Inferior parietal cortex (tissue), 1 donor: ENCODE results near the gene XRCC5.
"Not testable (repeated sequence)": the region's sequence is repeated elsewhere in the genome, so short reads cannot be mapped to it uniquely, and the experiment has no call there.

Experiments used
- DNase-seq: peaks from one replicate; pipeline ENCODE4 v3.0.0-alpha.2; 2016; ENCODE audit errors: extremely low spot score

XRCC5 gene

DNA sequence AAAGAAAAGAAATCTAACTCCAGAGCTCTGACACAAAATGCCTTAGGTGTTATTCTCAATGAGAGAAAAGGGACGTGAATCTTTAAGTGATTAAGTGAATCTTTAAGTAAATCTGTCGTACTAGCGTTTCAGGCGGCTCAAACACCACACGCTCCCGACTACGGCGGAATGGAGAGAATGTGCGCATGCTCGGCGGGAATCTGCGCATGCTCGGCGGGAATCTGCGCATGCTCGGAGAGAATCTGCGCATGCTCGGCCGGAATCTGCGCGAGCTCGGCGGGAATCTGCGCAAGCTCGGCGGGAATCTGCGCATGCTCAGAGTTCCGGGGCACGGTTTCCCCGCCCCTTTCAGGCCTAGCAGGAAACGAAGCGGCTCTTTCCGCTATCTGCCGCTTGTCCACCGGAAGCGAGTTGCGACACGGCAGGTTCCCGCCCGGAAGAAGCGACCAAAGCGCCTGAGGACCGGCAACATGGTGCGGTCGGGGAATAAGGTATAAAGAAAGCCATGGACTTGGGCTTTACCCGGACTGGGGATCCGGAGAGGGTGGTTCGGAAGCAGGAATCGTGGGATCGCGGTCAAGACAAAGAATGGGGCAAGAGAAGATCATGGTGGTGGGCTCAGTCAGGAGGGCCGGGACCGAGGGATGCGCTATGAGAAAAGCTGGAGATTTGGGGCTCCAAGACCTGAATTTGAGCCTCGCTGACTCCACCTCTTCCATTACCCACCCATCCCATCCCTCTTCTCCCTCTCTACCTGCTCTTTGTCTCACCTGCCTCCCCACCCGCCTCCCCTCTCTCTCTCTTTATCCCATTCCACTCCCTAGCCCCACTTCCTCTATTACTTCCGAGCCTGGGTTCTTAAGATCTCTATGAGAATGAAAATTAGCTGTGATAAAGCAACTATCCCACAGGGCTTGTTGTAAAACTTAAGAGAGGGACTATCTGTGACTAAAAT is at the start of gene XRCC5:
Gene XRCC5 (plus strand): TSS at position 382 of the 955 bp plus-strand sequence. CDS start 89 bp downstream, at position 471.
- peak; percentile 95 for DNase-seq

GRCh38 chr2:216064014-216064630 is 45.0 kb upstream of the XRCC5 start:
- DNase-seq: no peak

DNA sequence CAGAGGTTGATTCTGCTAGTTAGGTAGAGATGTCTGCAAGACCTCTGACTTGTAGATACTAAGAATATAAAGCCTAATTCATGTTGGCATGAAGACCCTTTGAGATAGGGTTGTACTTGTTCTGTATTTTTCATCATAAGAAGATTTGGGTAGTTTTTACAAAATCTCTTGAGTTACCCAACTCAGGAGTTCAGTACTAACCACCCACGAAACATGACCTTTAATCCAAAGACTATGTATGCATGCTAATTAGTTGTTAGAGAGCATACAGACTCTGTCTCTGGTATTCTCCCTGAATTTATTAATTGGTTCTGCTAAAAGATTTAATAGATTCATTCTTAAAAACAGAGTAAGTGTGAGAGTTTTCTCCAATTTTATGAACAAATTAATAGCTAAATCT is 44.5 kb upstream of the XRCC5 start:
- no peak for DNase-seq

DNA sequence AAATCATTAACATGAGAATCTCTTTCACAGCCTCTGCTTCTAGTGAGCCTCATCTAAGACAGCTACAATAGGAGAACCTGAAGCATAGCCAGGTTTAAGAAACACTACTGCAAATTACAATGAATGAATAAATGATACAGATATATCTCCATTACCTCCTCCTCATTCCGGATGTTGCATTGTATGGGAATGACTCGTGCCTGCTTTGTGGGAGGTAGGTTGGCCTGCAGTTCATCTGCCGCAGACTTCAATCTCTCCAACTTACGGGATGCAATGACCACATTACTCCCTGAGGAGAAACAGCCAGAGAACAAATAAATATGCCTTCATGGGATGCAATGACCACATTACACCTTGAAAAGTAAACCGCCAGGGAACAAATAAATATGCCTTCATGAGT is 42.9 kb upstream of the XRCC5 start:
- no peak for DNase-seq

- no peak for DNase-seq
Measured at GRCh38 chr2:216069028-216069427, 40.1 kb upstream of the XRCC5 start.

- no peak for DNase-seq
Measured at GRCh38 chr2:216070195-216070594, 39.0 kb upstream of the XRCC5 start.

GRCh38 chr2:216071111-216071851 is 37.9 kb upstream of the XRCC5 start:
- no peak for DNase-seq

- no peak for DNase-seq
Measured at GRCh38 chr2:216072473-216072872, 36.7 kb upstream of the XRCC5 start.

DNA sequence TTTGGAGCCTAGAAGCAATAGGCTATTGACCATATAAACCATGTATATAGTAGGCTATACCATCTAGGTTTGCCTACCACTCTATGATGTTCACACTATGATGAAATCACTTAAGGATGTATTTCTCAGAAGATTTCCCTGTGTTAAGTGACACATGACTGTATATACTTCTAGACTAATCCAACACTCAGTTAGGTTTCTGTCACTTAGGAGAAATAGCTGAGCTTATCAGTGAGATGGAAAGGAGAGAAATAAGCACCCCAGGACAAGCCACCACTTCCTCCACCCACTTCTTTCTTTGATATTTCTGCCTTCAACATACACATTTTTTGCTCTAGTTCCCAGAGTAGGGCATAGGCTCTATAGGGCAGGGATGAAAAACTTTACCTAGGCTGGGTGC is 35.4 kb upstream of the XRCC5 start:
- DNase-seq: no peak

DNA sequence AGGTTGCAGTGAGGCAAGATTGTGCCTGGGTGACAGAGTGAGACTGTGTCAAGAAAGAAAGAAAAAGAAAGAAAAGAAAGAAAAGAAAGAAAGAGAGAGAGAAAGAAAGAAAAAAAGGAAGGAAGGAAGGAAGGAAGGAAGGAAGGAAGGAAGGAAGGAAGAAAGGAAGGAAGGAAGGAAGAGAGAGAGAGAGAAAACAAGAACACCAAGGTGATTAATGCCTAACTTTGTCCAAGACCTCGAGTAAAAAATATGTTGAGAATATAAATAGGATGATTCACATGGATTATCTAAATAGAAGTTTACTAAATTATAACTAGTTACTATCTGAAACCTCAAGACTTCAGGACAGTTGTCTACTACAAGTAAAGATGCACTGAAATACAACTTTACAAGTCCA is 34.8 kb upstream of the XRCC5 start:
- DNase-seq: no peak

- DNase-seq: no peak
Measured at GRCh38 chr2:216074794-216075193, 34.4 kb upstream of the XRCC5 start.

DNA sequence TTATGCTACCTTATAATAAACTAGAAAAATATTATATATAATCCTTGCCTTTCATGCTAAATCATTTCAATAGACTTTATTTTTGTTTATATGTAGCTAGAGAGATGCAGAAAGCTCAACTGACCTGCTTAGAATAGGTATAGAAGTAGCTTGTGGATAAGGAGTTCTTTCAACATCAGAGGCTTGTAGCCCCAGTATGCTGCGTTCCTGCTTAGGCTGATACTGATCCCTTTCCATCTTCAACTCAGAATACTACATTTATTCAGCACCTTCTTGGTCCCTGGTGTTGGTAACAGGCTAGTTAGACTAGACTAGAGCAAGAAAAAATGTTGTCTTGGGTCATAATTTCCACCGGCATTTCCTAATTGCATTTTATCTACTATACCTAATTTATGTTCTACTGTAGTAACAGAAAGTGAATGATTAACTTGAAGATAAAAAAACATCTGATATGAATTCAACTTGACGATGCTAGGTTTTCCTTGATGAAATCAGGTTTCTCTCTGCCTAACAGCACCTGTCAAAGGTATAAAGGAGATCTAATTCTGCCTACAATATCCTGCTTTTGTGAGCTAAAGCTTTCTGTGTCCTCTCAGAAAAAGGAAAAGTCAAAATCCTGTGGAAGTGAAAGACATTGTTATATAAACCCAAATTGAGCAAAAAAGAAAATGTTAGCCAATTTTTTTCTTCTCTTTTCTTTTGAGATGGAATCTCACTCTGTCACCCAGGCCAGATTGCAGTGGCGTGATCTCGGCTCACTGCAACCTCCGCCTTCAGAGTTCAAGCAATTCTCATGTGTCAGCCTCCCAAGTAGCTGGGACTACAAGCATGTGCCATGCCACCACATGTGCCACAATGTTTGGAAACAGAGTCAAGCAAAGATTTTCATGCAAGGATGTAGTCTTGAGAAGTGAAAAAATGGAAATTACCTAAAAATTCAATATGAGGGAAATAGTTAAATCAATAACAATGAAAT is 33.4 kb upstream of the XRCC5 start:
- no peak for DNase-seq

GRCh38 chr2:216078776-216079175 is 30.4 kb upstream of the XRCC5 start:
- DNase-seq: no peak

DNA sequence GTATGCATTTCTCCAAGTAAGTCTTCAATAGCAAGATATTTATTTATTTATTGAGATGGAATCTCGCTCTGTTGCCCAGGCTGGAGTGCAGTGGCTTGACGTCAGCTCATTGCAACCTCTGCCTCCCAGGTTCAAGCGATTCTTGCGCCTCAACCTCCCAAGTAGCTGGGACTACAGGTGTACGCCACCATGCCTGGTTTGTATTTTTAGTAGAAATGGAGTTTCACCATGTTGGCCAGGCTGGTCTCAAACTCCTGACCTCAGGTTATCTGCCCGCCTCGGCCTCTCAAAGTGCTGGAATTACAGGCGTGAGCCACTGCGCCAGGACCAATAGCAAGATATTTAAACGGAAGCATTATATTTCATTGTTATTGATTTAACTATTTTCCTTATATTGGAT is 29.1 kb upstream of the XRCC5 start:
- not testable (repeated sequence) for DNase-seq

DNA sequence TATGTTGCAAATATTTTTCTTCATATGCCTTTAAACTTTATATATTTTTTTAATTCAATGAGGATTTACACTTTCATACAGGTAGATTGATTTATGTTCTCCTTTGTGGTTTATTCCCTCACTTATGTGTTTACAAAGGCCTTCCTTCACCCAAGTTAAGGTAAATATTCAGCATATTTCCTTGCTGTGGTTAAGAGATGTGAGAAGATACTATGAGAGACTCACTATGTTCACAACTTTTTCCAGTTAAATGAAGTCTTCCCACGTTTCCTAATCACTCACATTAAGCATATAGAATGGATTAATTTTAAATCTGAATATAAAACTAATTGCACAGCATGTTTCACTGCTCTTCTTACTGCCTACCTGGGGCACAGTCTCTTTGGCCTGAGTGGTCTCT is 28.1 kb upstream of the XRCC5 start:
- DNase-seq: no peak

DNA sequence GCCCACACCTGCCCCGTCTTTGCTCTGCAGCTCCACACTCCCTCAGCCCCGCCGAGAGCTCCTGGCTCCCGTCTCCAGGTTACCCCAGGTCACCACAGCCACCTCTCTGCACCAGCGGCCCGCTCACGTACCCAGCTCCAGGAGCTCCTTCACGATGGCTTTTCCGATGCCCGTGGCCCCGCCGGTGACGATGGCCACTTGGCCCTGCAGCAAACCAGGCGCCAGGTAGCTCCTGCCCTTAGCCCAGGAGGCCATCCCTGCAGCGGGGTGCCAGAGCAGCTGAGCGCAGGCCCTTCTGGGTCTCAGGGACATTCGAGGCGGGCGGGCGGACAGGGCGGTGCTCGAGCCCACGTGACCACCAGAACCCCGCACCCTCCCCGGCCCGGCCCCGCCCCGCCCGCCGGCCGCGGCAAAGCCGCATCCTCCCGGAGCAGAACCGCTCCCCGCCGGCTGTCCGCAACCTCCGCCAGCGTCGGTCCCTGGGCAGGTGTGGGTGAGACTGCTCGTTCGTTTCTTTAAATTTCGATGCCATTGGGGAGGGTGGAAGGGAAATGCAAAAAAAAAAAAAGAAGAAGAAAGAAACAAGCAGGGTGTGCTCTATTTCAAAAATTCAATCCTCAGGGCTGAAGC is 27.5 kb upstream of the XRCC5 start, which contains the start of the genes PECR and TMEM169:
Gene PECR (minus strand): TSS at position 323 of the 630 bp plus-strand sequence. CDS start 68 bp downstream, at position 255.
Gene TMEM169 (plus strand): TSS at position 433 of the 630 bp plus-strand sequence. CDS start 14,045 bp downstream, outside the sequence.
- peak; percentile 61 for DNase-seq

DNA sequence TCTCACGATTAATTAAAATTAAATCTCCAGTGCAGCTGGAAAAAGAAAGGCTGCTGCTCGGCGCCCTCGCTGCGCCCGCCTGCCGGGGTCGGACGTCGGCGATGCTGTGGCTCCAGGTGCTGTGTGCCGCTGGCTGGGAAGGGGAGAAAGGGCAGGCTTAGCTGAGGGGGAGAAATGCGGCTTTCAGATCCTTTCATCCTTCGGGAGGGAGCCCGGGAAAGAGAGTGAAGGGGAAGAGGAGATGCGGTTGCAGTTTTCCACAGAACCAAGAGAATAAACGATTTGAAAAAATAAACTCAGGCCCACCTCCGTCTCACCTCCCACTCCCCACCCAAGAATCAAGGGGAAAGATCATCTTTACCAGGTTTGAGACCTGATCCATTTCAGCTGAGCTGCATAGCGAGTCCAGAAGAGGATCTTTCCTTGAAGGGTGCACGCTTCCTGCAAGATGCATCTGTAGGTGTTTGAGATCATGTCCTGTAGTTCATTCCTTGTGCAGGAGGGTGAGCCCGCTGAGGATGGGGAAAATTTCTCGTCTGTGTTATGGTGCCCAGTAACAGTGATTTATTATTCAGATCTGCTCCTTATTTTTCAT is 26.9 kb upstream of the XRCC5 start:
- no peak for DNase-seq

DNA sequence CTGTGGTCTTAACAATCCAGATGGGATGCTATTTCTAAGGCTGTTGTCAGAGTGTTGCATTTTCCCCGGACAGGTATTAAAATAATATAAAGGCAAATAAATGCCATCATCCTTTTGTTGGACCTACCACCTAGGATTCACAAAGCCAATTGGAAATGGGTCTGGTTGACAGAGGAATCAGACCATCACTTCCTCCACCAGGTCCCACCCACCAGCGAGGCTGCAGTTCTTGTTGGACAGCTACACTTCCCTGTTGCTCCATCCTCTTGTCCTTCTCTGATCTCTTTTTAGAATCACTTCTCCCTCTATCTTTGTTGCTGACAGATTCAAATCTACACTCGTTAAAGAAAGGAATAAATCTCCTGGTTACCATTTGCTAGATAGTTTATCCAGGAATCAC is 26.3 kb upstream of the XRCC5 start:
- DNase-seq: peak; percentile 51

DNA sequence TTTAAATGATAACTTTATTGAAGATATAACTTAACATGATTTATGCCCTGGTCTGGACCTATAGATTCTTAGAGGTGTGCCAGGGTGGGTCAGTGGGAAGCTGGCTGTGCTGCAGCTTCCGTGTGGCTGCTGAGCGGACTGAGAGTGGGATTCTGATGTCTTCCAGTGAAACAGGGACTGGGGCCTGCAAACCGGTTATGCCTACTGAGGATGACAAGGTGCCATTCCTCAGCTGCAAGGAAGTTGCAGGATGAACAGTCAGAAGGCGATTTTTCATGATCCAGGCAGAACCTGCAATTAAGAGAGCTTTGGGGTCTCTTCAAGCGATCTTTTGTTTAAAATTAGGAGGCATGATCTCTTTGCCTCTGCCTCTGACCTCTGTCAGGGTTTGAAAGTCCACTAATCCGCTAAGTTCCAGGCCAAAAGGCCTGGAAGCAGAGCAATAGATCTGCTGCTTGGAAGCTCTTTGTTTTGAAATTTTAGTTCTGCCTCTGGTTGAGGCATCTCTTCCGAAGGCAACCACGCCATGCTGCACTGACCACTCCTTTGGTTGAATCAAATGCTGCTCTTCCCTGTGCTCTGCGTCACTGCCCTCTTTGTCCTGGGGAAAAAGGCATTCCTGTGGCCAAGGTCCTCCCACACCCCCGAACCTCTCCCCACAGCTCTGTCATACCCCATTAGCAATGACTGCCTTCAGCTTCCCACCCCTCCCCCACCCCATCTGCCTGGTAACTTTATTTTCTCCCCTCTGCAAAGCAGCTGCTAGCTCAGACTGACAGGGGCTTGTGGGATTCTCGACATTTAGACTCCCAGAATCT is 25.5 kb upstream of the XRCC5 start:
- DNase-seq: no peak
